GM12874 (cell line): ENCODE data around the gene GLB1L2.

ENCODE experiments used
- TF ChIP-seq, protein P1 (sequence below): IDR thresholded peaks from 2 replicates; pipeline ENCODE4 v1.5.1; 2011; ENCODE audit warnings: low read depth, mild to moderate bottlenecking, control low read depth, low read length, moderate library complexity; ENCODE audit not compliant: insufficient read depth

Gene GLB1L2

DNA sequence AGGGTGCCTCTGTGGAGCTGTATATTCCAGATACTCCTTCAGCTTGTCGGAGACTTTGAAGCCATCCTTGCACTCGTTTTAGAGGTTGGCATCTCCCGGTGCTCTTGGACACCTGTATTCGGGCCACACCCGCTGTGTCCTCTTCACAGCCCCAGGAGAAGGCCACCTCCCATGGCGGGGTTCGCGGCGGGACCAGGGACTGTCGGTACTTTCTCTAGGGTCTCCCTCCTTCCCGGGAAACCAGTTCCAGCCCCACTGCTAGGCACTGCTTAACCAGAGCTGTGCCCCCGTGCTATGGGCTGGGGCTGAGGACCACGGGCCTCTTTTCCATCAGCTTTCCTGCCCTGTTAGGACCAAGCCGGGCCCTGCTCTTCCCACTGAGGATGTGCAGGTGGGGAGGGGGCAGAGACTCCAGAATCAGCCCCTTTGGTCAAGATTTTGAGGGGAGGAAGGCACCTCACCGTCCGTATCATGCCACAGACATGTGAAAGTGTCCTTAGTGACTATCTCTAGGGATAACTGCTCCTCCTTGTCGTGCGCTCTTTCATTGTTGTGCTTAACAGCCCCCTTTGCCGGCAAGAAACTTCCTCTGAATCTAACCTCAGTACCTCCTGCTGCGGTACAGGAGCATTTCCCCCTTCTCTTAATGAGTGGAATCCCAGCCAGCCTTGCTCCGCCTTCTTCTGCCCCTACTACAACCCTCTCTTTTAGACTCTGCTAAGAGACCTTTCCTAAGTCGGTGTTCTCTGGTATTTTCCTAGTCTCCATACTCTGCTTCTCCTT is 81.4 kb downstream of the GLB1L2 start:
- TF ChIP-seq, protein P1, sequence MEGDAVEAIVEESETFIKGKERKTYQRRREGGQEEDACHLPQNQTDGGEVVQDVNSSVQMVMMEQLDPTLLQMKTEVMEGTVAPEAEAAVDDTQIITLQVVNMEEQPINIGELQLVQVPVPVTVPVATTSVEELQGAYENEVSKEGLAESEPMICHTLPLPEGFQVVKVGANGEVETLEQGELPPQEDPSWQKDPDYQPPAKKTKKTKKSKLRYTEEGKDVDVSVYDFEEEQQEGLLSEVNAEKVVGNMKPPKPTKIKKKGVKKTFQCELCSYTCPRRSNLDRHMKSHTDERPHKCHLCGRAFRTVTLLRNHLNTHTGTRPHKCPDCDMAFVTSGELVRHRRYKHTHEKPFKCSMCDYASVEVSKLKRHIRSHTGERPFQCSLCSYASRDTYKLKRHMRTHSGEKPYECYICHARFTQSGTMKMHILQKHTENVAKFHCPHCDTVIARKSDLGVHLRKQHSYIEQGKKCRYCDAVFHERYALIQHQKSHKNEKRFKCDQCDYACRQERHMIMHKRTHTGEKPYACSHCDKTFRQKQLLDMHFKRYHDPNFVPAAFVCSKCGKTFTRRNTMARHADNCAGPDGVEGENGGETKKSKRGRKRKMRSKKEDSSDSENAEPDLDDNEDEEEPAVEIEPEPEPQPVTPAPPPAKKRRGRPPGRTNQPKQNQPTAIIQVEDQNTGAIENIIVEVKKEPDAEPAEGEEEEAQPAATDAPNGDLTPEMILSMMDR, result no peak

DNA sequence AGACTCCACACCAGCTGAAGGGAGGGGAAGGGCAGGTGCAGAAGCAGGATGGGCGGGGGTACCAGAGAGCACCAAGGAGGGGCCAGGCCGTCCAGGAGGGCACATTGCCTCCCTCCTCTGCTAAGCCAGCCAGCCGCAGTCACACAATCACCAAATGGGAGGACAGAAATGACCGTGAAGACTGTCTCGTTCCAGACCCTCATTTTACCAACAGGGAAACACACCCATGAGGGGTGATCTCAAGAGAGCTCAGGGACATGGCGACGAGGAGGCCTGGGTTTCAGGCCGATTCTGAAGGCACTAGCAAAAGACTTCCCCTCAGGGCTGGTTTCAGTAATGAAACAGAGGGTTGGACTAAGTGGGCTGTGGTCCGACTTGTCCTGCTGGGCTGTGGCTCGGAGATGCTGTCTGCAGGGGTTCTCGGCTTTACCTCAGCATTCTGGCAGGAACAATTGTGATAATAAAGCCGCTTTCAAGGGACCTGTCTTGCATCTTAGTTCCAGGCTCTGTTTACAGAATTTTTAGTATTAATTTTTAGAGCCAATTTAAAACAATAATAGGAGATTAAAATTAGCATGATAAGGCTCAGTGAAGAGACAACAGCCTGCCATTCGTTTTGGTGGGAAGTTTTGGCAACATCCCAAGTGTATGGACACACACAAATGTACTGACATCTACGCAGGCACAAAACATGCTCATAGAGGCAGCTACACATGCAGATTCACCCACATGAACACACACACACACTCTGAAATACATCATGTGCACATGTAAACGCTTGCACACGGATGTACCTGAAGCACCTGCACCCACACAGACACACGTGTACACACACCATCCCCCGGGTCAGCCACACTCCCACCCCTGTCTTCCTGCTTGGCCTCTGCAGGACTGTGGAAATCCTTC is 82.3 kb downstream of the GLB1L2 start:
- TF ChIP-seq, protein P1, result no peak

DNA sequence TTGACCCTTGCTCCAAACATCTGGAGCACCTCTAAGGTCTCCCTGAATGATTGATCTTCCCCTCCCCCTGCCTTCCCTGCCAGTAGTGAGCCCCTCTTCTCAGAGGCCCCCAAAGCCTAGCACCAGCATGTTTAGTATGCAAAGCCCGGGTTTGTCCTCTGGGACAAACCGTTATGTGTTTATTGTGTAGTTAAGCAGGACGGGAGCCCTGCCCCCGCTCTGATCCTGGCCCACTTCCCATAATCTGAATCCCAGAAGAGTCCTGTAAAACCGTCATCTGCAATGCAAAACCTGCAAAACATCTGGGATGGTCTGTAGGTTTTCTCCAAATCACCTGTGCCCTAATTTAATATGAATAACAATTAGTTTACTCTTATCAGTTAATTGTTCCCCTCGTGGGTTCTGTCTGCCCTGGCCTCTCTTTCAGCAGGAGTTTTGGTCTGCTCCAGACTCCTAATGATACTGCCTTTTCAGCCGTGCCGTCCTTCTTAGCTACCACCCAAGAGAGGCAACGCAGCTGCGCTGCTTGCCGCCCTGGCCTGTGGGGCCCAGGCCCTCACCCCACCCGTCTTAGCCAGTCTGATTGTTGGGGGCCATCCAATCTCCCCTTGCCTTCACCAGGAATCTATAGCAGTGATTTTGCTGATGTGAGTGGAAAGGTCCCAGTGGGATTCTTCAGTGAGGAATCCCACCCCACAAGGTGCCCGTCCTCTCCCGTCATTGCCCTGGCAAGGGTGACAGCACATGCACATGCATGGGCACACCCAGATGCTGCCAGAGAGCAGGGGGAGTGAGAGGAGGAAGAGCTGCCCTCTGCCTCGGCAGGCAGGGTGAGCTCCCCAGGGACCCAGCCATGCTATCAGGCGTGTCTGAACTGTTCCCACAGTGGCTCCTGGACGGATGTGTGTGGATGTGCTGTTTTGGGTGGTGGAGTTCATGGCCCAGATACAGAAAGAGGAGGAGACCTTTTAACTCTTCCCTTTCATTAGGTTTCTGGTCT is 83.3 kb downstream of the GLB1L2 start:
- TF ChIP-seq, protein P1, result no peak

DNA sequence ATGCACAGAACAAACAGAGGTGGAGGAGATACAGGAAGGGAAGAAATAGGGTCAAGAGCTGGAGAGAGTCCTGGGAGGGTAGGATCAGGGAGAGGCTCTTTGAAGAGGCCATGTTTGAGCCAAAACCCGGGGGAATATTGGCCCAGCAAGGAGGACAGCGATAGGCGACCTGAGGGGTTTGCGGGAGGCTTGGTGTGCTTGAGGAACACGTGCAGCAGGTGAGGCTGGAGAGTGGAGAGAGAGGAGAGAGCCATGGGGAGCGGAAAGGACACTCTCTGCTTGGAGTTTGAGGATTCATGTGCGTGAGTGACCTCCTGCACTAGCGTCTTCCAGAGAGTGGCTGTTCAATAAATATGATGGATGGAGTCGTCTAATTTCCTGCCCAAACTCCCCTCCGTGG is 84.9 kb downstream of the GLB1L2 start:
- TF ChIP-seq, protein P1, result no peak

DNA sequence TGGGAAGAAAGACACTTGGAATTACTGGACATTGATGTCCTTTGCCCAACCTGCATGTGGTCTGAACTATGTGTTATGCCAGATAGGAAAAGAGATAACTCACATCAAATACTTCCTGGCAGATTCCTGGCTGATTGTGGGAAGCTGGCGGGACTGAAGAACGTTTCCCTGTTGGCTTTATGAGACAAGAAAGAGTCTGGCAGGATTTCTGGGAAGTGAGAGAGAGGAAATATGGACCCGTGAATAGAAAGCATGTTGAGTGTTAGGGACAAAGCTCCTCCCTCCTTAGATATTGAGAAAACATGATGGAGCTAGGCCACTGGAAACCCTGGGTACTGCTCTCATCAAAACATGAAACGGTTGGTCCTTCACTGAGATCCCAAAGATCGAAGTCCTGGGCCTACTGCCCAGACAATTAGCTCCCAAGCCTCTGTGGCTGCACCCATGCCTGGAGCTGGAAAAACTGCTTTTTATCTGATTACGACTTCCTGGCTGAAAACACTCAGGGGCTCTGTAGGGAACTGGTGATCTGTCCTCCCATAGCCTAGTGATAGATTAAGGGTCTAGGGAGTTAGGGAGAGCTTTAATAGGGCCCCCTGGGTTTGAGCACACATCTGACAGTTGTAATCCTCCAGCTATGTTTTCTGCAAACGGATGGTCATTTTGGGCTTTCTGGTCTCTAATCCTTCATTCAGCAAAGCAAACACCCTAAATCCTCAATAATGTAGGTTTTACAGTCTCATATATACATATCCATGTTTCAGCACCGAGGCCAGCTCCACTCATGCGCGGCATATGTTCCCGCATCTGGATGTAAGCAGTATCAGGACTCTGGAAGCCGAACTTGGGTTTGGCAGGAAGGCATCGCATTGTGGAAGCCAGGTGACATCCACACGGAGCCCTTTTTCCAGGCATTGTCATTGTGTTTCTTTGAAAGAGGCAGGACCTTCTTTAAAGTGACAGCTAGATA is 86.4 kb downstream of the GLB1L2 start:
- TF ChIP-seq, protein P1, result no peak

DNA sequence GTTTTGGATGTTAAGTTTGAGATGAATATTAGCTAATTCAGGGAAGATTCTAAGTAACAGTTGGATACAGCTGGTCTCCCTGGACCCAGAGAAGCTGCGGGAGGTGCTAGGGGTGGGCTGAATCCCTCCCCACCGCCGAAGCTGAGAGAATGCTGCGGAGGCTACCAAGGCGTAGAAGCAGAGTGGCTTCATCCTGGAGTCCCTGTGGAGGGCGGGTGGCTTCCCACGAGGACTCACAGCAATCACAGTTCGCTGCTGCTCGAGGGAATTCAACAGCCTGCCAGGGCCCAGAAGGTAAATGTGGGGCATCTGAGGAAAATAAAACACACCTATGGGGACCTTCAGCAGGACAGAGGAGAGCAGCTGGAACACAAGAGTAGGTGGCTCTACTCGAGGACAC is 91.3 kb downstream of the GLB1L2 start:
- TF ChIP-seq, protein P1, result no peak
